Measurements from ENCODE around the gene ERC2.

DNA sequence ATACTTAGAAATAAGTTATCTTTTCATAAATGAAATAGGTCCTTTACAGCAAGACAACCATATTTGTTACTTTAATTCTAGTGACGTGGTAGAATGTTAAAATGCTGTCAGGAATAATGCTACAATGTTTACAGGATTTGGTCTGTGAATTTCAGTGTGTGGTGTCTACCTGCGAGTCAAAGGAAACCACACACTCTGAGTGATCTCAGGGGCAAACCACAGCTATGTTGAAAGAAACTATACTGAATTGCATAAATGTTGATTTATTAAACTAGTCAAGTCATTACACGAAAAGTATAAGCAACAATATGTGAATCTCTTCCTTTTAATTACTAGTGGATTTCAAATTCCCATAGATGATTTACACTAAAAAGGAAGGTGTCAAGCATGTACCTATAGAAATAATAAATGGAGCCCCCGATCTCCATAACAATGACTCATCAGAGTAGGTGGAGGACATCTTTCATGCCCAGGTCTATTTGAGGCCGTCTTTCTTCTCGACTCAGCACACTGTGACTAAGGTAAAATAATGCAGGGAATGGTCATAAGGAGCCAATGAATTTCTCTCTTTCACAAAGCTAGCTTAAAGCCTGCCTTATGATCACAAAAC, 463.0 kb downstream of the ERC2 start:
- TF ChIP-seq POLR2A (IDR thresholded peaks at IDR 0.05; ENCODE audit: low read depth, low read length) = no peak
- TF ChIP-seq, protein P1, sequence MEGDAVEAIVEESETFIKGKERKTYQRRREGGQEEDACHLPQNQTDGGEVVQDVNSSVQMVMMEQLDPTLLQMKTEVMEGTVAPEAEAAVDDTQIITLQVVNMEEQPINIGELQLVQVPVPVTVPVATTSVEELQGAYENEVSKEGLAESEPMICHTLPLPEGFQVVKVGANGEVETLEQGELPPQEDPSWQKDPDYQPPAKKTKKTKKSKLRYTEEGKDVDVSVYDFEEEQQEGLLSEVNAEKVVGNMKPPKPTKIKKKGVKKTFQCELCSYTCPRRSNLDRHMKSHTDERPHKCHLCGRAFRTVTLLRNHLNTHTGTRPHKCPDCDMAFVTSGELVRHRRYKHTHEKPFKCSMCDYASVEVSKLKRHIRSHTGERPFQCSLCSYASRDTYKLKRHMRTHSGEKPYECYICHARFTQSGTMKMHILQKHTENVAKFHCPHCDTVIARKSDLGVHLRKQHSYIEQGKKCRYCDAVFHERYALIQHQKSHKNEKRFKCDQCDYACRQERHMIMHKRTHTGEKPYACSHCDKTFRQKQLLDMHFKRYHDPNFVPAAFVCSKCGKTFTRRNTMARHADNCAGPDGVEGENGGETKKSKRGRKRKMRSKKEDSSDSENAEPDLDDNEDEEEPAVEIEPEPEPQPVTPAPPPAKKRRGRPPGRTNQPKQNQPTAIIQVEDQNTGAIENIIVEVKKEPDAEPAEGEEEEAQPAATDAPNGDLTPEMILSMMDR (IDR thresholded peaks at IDR 0.05; ENCODE audit: extremely low read depth in 1 of 2, insufficient read depth in 1 of 2, low read depth in 1 of 2, low read length in 2 of 2) = no peak
- TF ChIP-seq POLR2AphosphoS5 (IDR thresholded peaks at IDR 0.05; ENCODE audit: insufficient read depth, low read depth, low read length) = no peak
- TF ChIP-seq EZH2 (IDR thresholded peaks at IDR 0.05; ENCODE audit: borderline replicate concordance, low read depth, low read length, severe bottlenecking) = no peak
